K562 (cell line): Measurements from ENCODE around the gene RTP3. TPM values are rescaled to one million over a fixed set of nuclear protein-coding genes. Genes with fewer than 3 reads are reported as not detected.

Source experiments
- ATAC-seq: fragments of 200-7000 bp; cut with Tn5 transposase; 3 replicates; pipeline ENCODE4 v1.9.1; 2020; ENCODE audit warnings: moderate library complexity
- BruUV-seq: library from RNA; stranded (reverse); fragments of 400-500 nt; replicated peaks from 2 replicates; lab custom pipeline; 2021; lab: Mats Ljungman, UMichigan
- CTCF ChIA-PET: fragments of 300-600 bp; formaldehyde crosslinking; extraction: SDS; loops from one replicate; lab custom pipeline; 2021; ENCODE audit warnings: low intra/inter-chr PET ratio; lab: Yijun Ruan, JAX
- POLR2A ChIA-PET: fragments of 300-600, 350-650 bp; sonication (Branson Sonifier 250); formaldehyde crosslinking; extraction: SDS; loops from one replicate; lab custom pipeline; 2021; ENCODE audit warnings: antibody characterized with exemption, inconsistent platforms; lab: Yijun Ruan, JAX
- DNase-seq, 4 experiments: peaks; one replicate each; pipeline versions ENCODE4 v3.0.0 to v3.0.0-alpha.2; 2011 to 2018; ENCODE audit warnings: low spot score in 3 of 4, mixed read lengths in 3 of 4; ENCODE audit errors: extremely low read depth in 1 of 4
- FAIRE-seq: peaks from 2 replicates; lab custom pipeline; 2011; peaks lifted over from hg19 to GRCh38; lab: Jason Lieb, UNC
- H2AFZ ChIP-seq: 2 replicates; pipeline ENCODE4 v1.6.0; 2011; ENCODE audit warnings: low read depth, low read length, control low read depth, inconsistent platforms
- H3K27ac ChIP-seq: fragments of 200-600 bp; 3 replicates; pipeline ENCODE4 v1.8.0; 2011; ENCODE audit warnings: low read depth, mild to moderate bottlenecking, control low read depth, inconsistent platforms, low read length, moderate library complexity, mixed read lengths; ENCODE audit errors: extremely low read depth
- H3K27me3 ChIP-seq, 2 experiments: fragments of 300-600 bp in 1 of 2; 2 replicates in 1 of 2; 3 replicates in 1 of 2; pipeline versions ENCODE4 v1.6.0 to v1.8.0; 2011; ENCODE audit warnings: inconsistent platforms in 2 of 2, low read length in 2 of 2, mild to moderate bottlenecking in 1 of 2, mixed read lengths in 1 of 2, moderate library complexity in 1 of 2; ENCODE audit not compliant: control insufficient read depth in 2 of 2, insufficient read depth in 2 of 2
- H3K36me3 ChIP-seq: fragments of 300-600 bp; 3 replicates; pipeline ENCODE4 v1.8.0; 2011; ENCODE audit warnings: mild to moderate bottlenecking, low read length, inconsistent platforms; ENCODE audit not compliant: control insufficient read depth, insufficient read depth
- H3K4me1 ChIP-seq, 2 experiments: fragments of 200-600 bp in 1 of 2; replicated peaks in 1 of 2; 2 replicates in 1 of 2; 3 replicates in 1 of 2; pipeline versions ENCODE4 v1.5.1 to v1.8.0; 2011; ENCODE audit warnings: inconsistent platforms in 2 of 2, low read length in 2 of 2, mild to moderate bottlenecking in 1 of 2, mixed read lengths in 1 of 2, moderate library complexity in 1 of 2; ENCODE audit not compliant: control insufficient read depth in 2 of 2, insufficient read depth in 2 of 2
- H3K4me2 ChIP-seq: 2 replicates; pipeline ENCODE4 v1.6.1; 2011; ENCODE audit warnings: low read length, control low read depth, inconsistent platforms, mixed read lengths; ENCODE audit not compliant: insufficient read depth
- H3K4me3 ChIP-seq: fragments of 200-600 bp; sonication (generic), shearing (Covaris generic); 2 replicates; pipeline ENCODE4 v1.5.1; 2016; ENCODE audit warnings: control low read depth, inconsistent platforms
- H3K79me2 ChIP-seq: fragments of 200-600 bp; 3 replicates; pipeline ENCODE4 v1.8.0; 2011; ENCODE audit warnings: low read length, inconsistent platforms; ENCODE audit not compliant: control insufficient read depth, insufficient read depth
- H3K9ac ChIP-seq, 2 experiments: 2 replicates each; pipeline versions ENCODE4 v1.6.0 to v1.6.1; 2011; ENCODE audit warnings: low read depth in 2 of 2, low read length in 2 of 2, control low read depth in 1 of 2, inconsistent platforms in 1 of 2, mild to moderate bottlenecking in 1 of 2, mixed read lengths in 1 of 2; ENCODE audit not compliant: insufficient read depth in 1 of 2
- H3K9me1 ChIP-seq: one replicate; pipeline ENCODE4 v1.6.0; 2011; ENCODE audit warnings: inconsistent platforms, mild to moderate bottlenecking, low read length, moderate library complexity; ENCODE audit not compliant: control insufficient read depth, insufficient read depth
- H3K9me3 ChIP-seq: replicated peaks from 2 replicates; pipeline ENCODE4 v1.5.1; 2011; ENCODE audit warnings: low read depth, low read length, inconsistent platforms; ENCODE audit not compliant: control insufficient read depth, insufficient read depth
- H4K20me1 ChIP-seq: replicated peaks from 2 replicates; pipeline ENCODE4 v1.6.1; 2011; ENCODE audit warnings: low read length, inconsistent platforms, mixed read lengths; ENCODE audit not compliant: control insufficient read depth, insufficient read depth
- ATF7 ChIP-seq: fragments of 450-650 bp; IDR thresholded peaks from 2 replicates; pipeline ENCODE4 v1.7.1; 2014; ENCODE audit warnings: mild to moderate bottlenecking, moderate library complexity
- CBX2 ChIP-seq: fragments of 200-600 bp; sonication (generic); IDR thresholded peaks from one replicate; pipeline ENCODE4 v1.6.1; 2012; ENCODE audit warnings: mild to moderate bottlenecking, low read length, inconsistent platforms; ENCODE audit not compliant: insufficient read depth, poor library complexity, severe bottlenecking
- JUND ChIP-seq, 2 experiments: IDR thresholded peaks; 2 replicates in 1 of 2; 3 replicates in 1 of 2; pipeline ENCODE4 v1.6.1; 2011; ENCODE audit warnings: borderline replicate concordance in 2 of 2, low read depth in 2 of 2, low read length in 2 of 2, improper control_type of control experiment in 1 of 2, missing biosample characterization in 1 of 2, missing genetic modification characterization in 1 of 2, missing genetic modification reagents in 1 of 2
- NCOA6 ChIP-seq: fragments of 450-650 bp; IDR thresholded peaks from 2 replicates; pipeline ENCODE4 v1.6.1; 2017; ENCODE audit warnings: mild to moderate bottlenecking
- PCBP1 ChIP-seq: fragments of 200-400 bp; formaldehyde crosslinking; IDR thresholded peaks from 2 replicates; pipeline ENCODE4 v1.6.1; 2018; ENCODE audit warnings: mild to moderate bottlenecking, low read depth, low read length; ENCODE audit not compliant: poor library complexity, severe bottlenecking
- SNIP1 ChIP-seq: fragments of 450-650 bp; IDR thresholded peaks from 2 replicates; pipeline ENCODE4 v1.7.1; 2017; ENCODE audit warnings: low read depth, mild to moderate bottlenecking
- ZNF699 ChIP-seq: fragments of 250-450 bp; sonication (Bioruptor Pico); IDR thresholded peaks from 2 replicates; pipeline ENCODE4 v1.8.0; 2021; ENCODE audit warnings: mild to moderate bottlenecking, moderate library complexity; ENCODE audit not compliant: insufficient replicate concordance
- WGBS: fragments of 100-300 bp; shearing (Covaris generic); methylation state at CpG from one replicate; pipeline ENCODE4 v1.1.6; 2016; ENCODE audit warnings: low coverage, mixed read lengths; ENCODE audit not compliant: insufficient coverage; ENCODE audit errors: missing lambda C conversion rate; 5-methylcytosine and 5-hydroxymethylcytosine counted together
- in situ Hi-C: fragments of 300-500 bp; cut with MboI; formaldehyde crosslinking; loops from 4 replicates; pipeline ENCODE4 v1.15.0; 2018; ENCODE audit warnings: inconsistent platforms, mixed read lengths
- intact Hi-C: fragments of 100-400 bp; cut with micrococcal nuclease; formaldehyde crosslinking; loops from 2 replicates; pipeline ENCODE4 v1.14.2; 2022
- polyA plus RNA-seq, 8 experiments: library from polyadenylated mRNA; depleted of rRNA in 4 of 8; stranded (reverse) in 5 of 8; unstranded in 3 of 8; fragments of >200 nt; fragmentation: Nextera tagmentation in 2 of 8; fragmentation: Illumina TruSeq in 1 of 8; extraction: Ambion mirVana in 2 of 8; extraction: Trizol in 1 of 8; gene quantifications; 2 replicates each; pipeline versions ENCODE4 v1.2.1 to v1.2.3, GENCODE V29; 2011 to 2014; ENCODE audit warnings: inconsistent platforms in 1 of 8, missing spikeins in 1 of 8
- total RNA-seq, 7 experiments: library from RNA; depleted of rRNA in 6 of 7; stranded (reverse); fragments of >200 nt in 6 of 7; fragmentation: Illumina TruSeq in 2 of 7; extraction: Trizol in 2 of 7; gene quantifications; 2 replicates each; pipeline versions ENCODE4 v1.2.1 to v1.2.3, GENCODE V29; 2011 to 2021; ENCODE audit warnings: low replicate concordance in 1 of 7
- TF ChIP-seq, protein P1 (sequence below): sonication (generic); formaldehyde crosslinking; IDR thresholded peaks from 2 replicates; pipeline ENCODE4 v1.5.0; 2020; ENCODE audit warnings: missing genetic modification reagents
- TF ChIP-seq, protein P2 (sequence below): fragments of 450-650 bp; IDR thresholded peaks from 2 replicates; pipeline ENCODE4 v1.6.1; 2016
- TF ChIP-seq, protein P3 (sequence below): fragments of 450-650 bp; IDR thresholded peaks from 2 replicates; pipeline ENCODE4 v1.6.1; 2016; ENCODE audit warnings: mild to moderate bottlenecking
- TF ChIP-seq, protein P4 (sequence below): fragments of 450-650 bp; formaldehyde crosslinking; IDR thresholded peaks from 2 replicates; pipeline ENCODE4 v1.4.0; 2022; ENCODE audit warnings: missing genetic modification characterization
- TF ChIP-seq, protein P5 (sequence below): fragments of 450-650 bp; IDR thresholded peaks from one replicate; pipeline ENCODE4 v1.6.1; 2018; ENCODE audit warnings: mild to moderate bottlenecking, moderate library complexity; ENCODE audit not compliant: partially characterized antibody

Gene RTP3
- total and polyA plus RNA-seq, 9 of the 15 experiments (the other 6 are each of a cell fraction or from before 2014, with no cell fraction given) = not detected

DNA sequence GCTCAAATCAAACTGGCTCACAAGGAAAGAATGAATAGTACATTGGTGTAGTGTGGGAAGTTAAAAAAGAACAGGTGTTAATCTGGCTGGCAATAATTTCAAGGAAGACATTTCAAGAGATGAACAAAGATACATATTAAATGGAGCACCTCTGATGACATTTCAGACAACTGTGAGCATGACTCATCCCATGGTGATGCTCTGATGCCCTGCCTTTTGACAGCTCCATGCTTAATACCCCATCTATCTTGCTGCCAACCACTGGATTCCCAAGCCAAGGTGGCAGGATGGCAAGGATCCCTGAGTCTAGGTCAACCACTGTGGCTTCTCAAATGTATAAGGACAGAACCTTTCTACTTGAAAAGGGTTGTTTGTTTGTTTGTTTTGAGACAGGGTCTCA, 39.0 kb downstream of the RTP3 start (continued):
- TF ChIP-seq, protein P1, sequence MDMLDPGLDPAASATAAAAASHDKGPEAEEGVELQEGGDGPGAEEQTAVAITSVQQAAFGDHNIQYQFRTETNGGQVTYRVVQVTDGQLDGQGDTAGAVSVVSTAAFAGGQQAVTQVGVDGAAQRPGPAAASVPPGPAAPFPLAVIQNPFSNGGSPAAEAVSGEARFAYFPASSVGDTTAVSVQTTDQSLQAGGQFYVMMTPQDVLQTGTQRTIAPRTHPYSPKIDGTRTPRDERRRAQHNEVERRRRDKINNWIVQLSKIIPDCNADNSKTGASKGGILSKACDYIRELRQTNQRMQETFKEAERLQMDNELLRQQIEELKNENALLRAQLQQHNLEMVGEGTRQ = no peak
- no peak for TF ChIP-seq ZNF699 (CRISPR knock-in tag)
- TF ChIP-seq CBX2 = no peak
- TF ChIP-seq, protein P2, sequence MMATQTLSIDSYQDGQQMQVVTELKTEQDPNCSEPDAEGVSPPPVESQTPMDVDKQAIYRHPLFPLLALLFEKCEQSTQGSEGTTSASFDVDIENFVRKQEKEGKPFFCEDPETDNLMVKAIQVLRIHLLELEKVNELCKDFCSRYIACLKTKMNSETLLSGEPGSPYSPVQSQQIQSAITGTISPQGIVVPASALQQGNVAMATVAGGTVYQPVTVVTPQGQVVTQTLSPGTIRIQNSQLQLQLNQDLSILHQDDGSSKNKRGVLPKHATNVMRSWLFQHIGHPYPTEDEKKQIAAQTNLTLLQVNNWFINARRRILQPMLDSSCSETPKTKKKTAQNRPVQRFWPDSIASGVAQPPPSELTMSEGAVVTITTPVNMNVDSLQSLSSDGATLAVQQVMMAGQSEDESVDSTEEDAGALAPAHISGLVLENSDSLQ = 0 out of 2 replicates have a peak, but pooled peaks have one; percentile 20
- peak; percentile 54 for TF ChIP-seq JUND (IDR thresholded peaks at IDR 0.05; ENCODE audit: borderline replicate concordance, low read depth, low read length)
- peak; percentile 63; the same call in 2 of the 3 replicates for TF ChIP-seq JUND (tag; IDR thresholded peaks at IDR 0.05; ENCODE audit: borderline replicate concordance, low read depth, low read length)

DNA sequence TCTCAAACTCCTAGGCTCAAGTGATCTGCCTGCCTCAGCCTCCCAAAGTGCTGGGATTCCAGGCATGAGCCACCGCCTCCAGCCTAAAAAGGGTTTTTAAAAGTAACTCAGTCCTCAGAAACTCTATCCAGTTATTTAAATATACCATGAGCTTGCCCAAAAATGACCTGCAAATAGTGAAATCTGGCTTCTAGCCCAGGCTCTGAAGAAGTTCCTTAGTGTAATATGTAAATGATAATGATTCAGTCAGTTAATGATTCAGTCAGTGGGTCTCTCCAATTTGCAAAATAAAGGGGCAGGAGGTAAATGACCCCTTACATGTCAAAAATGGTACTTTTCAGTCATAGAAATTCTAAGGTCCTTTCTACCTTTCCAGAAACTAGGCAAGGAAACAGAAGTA, 39.5 kb downstream of the RTP3 start:
- Histone ChIP-seq H2AFZ (no peak overlapping the region), H3K79me2 (no peaks in the 10 kb centered on the region), H3K4me2 (no peak overlapping the region), H3K9me1 (no peaks in the 10 kb centered on the region), H3K27ac (no peak overlapping the region), H4K20me1 (no peaks in the 10 kb centered on the region), H3K9me3 (no peaks in the 10 kb centered on the region), H3K36me3 (no peaks in the 10 kb centered on the region), H3K4me3 (no peak overlapping the region), H3K27me3 (no peaks in the 10 kb centered on the region; a peak in 1 of 5 replicates), H3K4me1 (peaks cover 19 to 27% of the 10 kb centered on the region in 2 experiments; a peak in 4 of 5 replicates), H3K9ac (no peak overlapping the region)
- ATAC-seq (no peak), DNase-seq (no peak), FAIRE-seq (no peak)
- WGBS = 37% methylated on average over 1 of the region's 1 CpG
- ChIA-PET POLR2A (interaction anchor here (1.9 kb wide), 1 partner anchor 12 kb away, joined by 6 read pairs; no protein-coding TSS in a partner anchor), CTCF (no interaction called here)
- in situ Hi-C loops (no loop called here), intact Hi-C loops (no loop called here)
- BruUV-seq = no TSS peak
- TF ChIP-seq, protein P3, sequence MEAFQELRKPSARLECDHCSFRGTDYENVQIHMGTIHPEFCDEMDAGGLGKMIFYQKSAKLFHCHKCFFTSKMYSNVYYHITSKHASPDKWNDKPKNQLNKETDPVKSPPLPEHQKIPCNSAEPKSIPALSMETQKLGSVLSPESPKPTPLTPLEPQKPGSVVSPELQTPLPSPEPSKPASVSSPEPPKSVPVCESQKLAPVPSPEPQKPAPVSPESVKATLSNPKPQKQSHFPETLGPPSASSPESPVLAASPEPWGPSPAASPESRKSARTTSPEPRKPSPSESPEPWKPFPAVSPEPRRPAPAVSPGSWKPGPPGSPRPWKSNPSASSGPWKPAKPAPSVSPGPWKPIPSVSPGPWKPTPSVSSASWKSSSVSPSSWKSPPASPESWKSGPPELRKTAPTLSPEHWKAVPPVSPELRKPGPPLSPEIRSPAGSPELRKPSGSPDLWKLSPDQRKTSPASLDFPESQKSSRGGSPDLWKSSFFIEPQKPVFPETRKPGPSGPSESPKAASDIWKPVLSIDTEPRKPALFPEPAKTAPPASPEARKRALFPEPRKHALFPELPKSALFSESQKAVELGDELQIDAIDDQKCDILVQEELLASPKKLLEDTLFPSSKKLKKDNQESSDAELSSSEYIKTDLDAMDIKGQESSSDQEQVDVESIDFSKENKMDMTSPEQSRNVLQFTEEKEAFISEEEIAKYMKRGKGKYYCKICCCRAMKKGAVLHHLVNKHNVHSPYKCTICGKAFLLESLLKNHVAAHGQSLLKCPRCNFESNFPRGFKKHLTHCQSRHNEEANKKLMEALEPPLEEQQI = no peak
- TF ChIP-seq PCBP1 (no peak), ATF7 (no peak), SNIP1 (no peak), NCOA6 (no peak)
- TF ChIP-seq, protein P4, sequence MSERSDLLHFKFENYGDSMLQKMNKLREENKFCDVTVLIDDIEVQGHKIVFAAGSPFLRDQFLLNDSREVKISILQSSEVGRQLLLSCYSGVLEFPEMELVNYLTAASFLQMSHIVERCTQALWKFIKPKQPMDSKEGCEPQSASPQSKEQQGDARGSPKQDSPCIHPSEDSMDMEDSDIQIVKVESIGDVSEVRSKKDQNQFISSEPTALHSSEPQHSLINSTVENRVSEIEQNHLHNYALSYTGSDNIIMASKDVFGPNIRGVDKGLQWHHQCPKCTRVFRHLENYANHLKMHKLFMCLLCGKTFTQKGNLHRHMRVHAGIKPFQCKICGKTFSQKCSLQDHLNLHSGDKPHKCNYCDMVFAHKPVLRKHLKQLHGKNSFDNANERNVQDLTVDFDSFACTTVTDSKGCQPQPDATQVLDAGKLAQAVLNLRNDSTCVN (CRISPR knock-in tag) = no peak
- TF ChIP-seq, protein P5, sequence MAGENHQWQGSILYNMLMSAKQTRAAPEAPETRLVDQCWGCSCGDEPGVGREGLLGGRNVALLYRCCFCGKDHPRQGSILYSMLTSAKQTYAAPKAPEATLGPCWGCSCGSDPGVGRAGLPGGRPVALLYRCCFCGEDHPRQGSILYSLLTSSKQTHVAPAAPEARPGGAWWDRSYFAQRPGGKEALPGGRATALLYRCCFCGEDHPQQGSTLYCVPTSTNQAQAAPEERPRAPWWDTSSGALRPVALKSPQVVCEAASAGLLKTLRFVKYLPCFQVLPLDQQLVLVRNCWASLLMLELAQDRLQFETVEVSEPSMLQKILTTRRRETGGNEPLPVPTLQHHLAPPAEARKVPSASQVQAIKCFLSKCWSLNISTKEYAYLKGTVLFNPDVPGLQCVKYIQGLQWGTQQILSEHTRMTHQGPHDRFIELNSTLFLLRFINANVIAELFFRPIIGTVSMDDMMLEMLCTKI = no peak
